HL-60 (cell line): ENCODE results near the gene TXLNA.
A peak's percentile ranks its signal among the peaks of the same experiment; 100 is the strongest.

ENCODE experiments used
- DNase-seq, 2 experiments: peaks; one replicate each; pipeline ENCODE4 v3.0.0-alpha.2; 2010 to 2020; ENCODE audit warnings: low read depth in 1 of 2, low spot score in 1 of 2
- H3K27ac ChIP-seq: fragments of 250-450 bp; sonication (Bioruptor Pico); replicated peaks from 2 replicates; pipeline ENCODE4 v1.5.1; 2020; ENCODE audit warnings: mild to moderate bottlenecking, moderate library complexity
- H3K27me3 ChIP-seq: fragments of 250-450 bp; sonication (Bioruptor Pico); 2 replicates; pipeline ENCODE4 v1.5.1; 2021; ENCODE audit warnings: mild to moderate bottlenecking, moderate library complexity; ENCODE audit not compliant: insufficient read depth, poor library complexity, severe bottlenecking
- H3K4me3 ChIP-seq: replicated peaks from 2 replicates; pipeline ENCODE4 v1.5.1; 2011; ENCODE audit warnings: mild to moderate bottlenecking, control low read depth, low read length; ENCODE audit not compliant: insufficient read depth
- CTCF ChIP-seq: IDR thresholded peaks from one replicate; pipeline ENCODE4 v1.5.1; 2011; ENCODE audit warnings: low read length, control low read depth, inconsistent platforms; ENCODE audit not compliant: insufficient read depth
- GABPA ChIP-seq: IDR thresholded peaks from 2 replicates; pipeline ENCODE4 v1.6.1; 2012; ENCODE audit warnings: low read depth
- POLR2AphosphoS5 ChIP-seq: IDR thresholded peaks from 2 replicates; pipeline ENCODE4 v1.6.1; 2012; ENCODE audit warnings: low read depth
- SPI1 ChIP-seq: IDR thresholded peaks from 2 replicates; pipeline ENCODE4 v1.6.1; 2012; ENCODE audit warnings: low read depth, mild to moderate bottlenecking, borderline replicate concordance
- TF ChIP-seq, protein P1 (sequence below): IDR thresholded peaks from 2 replicates; pipeline ENCODE4 v1.6.1; 2012; ENCODE audit warnings: low read depth; ENCODE audit not compliant: insufficient replicate concordance

TXLNA gene

GRCh38 chr1:32200226-32201010 is 20.9 kb downstream of the TXLNA start, which contains the start of gene CCDC28B:
Gene CCDC28B, plus strand, starts transcription at chr1:32200595. Its CDS starts 1,341 bp downstream, at chr1:32201936.
- H3K27ac ChIP-seq = no peak within 1 kb of the TSS
- peak in 1 of 2 experiments; percentile 21 for DNase-seq
- H3K27me3 ChIP-seq = no peaks in the 10 kb centered on the region
- TF ChIP-seq POLR2AphosphoS5 (no peak), SPI1 (peak; percentile 22; the same call in 1 of the 2 replicates), CTCF (no peak)
- peak within 1 kb of the TSS; percentile 42 for H3K4me3 ChIP-seq

GRCh38 chr1:32201011-32201855 is 21.8 kb downstream of the TXLNA start:
- H3K27ac ChIP-seq = no peak overlapping the region
- H3K27me3 ChIP-seq = no peaks in the 10 kb centered on the region
- no peak overlapping the region; the same call in 1 of the 2 replicates for H3K4me3 ChIP-seq
- TF ChIP-seq SPI1 = no peak
- no peak for TF ChIP-seq POLR2AphosphoS5
- no peak for TF ChIP-seq CTCF
- TF ChIP-seq, protein P1, sequence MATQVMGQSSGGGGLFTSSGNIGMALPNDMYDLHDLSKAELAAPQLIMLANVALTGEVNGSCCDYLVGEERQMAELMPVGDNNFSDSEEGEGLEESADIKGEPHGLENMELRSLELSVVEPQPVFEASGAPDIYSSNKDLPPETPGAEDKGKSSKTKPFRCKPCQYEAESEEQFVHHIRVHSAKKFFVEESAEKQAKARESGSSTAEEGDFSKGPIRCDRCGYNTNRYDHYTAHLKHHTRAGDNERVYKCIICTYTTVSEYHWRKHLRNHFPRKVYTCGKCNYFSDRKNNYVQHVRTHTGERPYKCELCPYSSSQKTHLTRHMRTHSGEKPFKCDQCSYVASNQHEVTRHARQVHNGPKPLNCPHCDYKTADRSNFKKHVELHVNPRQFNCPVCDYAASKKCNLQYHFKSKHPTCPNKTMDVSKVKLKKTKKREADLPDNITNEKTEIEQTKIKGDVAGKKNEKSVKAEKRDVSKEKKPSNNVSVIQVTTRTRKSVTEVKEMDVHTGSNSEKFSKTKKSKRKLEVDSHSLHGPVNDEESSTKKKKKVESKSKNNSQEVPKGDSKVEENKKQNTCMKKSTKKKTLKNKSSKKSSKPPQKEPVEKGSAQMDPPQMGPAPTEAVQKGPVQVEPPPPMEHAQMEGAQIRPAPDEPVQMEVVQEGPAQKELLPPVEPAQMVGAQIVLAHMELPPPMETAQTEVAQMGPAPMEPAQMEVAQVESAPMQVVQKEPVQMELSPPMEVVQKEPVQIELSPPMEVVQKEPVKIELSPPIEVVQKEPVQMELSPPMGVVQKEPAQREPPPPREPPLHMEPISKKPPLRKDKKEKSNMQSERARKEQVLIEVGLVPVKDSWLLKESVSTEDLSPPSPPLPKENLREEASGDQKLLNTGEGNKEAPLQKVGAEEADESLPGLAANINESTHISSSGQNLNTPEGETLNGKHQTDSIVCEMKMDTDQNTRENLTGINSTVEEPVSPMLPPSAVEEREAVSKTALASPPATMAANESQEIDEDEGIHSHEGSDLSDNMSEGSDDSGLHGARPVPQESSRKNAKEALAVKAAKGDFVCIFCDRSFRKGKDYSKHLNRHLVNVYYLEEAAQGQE = no peak
- TF ChIP-seq GABPA = no peak
- DNase-seq = no peak

- no peak for DNase-seq
- Histone ChIP-seq H3K27me3 (no peaks in the 10 kb centered on the region), H3K4me3 (peak overlapping the region; percentile 75), H3K27ac (peak overlapping the region; percentile 70)
- TF ChIP-seq GABPA (no peak), POLR2AphosphoS5 (no peak), SPI1 (no peak), CTCF (no peak)
- TF ChIP-seq, protein P1 = no peak
These were observed 25.5 kb downstream of the TXLNA start for GRCh38 chr1:32204943-32205361.
